ENCODE data around the gene OR9G1.

DNA sequence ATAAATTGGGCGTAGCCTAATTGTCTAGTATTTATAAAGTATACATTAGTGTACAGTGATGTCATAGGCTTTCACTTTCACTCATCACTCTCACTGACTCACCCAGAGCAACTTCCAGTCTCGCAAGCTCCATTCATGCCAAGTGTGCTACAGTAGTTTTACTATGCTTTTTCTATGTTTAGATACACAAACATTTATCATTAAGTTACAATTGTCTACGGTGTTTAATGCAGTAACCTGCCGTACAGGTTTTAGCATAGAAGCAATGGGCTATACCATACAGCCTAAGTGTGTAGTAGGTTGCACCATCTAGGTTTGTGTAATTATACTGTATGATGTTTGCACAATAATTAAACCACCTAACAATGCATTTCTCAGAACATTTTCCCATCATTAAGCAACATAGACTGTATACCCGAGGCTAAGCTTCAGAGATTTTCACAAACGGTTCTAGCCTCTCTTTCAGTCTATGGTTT, 17.5 kb downstream of the OR9G1 start:
- TF ChIP-seq CTCF (IDR thresholded peaks at IDR 0.05) (no peak), POLR2AphosphoS5 (IDR thresholded peaks at IDR 0.05) (no peak), POLR2A (IDR thresholded peaks at IDR 0.05) (no peak)
